Measurements from ENCODE around the gene APRT.
"Not testable (repeated sequence)": the region's sequence is repeated elsewhere in the genome, so short reads cannot be mapped to it uniquely, and the experiment has no call there.

Gene APRT

DNA sequence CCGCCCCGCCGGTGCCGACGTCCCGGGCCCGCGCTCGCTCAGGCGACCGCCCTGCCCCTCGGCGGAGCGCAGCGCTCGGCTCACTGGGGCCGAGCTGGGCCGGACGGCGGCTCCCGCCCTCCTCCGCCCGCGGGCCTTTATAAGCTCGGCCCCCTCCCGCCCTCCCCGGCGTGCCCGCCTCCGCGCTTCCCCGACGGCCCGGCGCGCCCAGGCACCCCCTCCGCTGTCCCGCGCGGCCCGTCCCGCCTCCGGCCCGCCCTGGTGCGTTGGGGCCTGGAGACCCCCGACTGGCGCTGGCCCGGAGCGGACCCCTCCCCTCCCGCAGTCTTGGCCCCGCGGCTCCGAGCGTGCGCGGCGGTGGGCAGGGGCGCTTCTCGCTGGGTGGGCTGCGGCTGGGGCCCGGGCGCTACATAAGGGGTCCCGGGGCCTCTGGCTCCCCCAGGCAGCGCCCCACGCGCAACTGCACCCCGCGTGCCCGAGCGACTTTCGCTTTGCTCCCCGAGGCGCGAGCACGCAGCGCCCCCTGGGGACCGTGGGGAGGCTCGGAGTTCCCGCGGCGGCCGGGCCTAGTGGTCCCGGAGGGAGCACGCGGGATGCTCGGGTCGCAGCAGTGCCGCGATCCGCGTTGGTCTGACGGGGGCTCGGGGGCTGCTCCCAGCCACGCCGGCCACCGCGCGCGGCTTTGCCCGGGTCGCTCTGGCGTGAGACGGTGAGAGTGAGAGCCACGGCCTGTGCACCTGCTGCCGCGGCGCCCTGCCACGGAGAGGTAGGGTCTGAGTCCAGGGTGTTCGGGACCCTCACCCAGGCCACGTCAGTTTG, 26.4 kb downstream of the APRT start, which contains the start of gene PIEZO1:
Gene PIEZO1, minus strand, starts transcription at position 115 of the 819 bp plus-strand sequence. CDS start 256 bp downstream, outside the sequence.
- DNase-seq, result peak; percentile 20 to 43 (median 34)

DNA sequence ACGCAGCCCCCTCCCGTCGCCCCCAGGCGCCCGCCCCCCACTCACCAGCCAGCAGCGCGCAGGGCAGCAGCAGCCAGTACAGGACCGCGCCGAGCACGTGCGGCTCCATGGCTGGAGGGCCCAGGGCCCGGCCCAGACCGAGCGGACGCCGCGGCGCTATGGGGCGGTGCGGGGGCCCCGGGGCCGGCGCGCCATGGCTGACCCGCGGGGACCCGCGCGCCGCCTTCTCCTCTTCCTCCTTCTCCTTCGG, 26.9 kb downstream of the APRT start:
- peak in 1 of 3 experiments; percentile 27 for DNase-seq

DNA sequence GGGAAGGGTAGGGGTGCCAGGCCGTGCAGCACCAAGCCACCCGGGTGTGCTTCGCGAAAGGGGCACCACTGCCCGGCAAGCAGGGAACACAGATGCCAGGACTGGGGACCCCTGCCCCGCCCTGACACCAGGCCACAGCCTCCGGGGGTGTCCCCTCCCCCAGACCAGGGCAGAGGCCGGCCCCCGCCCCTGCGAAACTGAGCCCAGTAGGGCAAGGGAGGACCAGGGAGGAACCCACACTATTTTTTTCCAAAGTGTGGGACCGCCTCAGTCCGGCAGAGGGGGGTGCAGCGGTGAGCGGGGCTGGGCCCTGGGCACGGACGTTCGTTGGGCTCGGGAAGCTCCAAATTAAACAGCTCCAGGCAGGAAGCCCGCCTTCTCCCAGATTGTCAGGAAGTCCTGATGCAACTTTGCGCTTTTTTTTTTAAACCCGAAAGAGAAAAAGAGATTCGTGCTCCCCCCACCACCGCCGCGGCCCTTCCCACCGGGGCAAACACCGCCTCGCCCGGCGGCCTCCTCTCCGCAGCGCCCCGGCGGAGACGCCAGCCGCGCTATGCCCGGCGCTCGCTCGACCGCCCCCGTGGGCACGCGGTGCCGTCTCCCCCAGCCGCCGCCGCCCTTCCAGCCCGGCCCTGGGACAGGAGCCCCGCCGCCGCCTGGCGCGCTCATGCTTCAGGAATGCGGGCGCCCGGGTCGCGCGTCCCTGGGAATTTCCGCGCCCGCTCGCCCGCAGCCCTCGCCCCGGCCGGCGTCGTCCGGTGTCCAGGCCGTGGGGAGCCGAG, 27.5 kb downstream of the APRT start:
- DNase-seq, result peak in 1 of 3 experiments; percentile 6

DNA sequence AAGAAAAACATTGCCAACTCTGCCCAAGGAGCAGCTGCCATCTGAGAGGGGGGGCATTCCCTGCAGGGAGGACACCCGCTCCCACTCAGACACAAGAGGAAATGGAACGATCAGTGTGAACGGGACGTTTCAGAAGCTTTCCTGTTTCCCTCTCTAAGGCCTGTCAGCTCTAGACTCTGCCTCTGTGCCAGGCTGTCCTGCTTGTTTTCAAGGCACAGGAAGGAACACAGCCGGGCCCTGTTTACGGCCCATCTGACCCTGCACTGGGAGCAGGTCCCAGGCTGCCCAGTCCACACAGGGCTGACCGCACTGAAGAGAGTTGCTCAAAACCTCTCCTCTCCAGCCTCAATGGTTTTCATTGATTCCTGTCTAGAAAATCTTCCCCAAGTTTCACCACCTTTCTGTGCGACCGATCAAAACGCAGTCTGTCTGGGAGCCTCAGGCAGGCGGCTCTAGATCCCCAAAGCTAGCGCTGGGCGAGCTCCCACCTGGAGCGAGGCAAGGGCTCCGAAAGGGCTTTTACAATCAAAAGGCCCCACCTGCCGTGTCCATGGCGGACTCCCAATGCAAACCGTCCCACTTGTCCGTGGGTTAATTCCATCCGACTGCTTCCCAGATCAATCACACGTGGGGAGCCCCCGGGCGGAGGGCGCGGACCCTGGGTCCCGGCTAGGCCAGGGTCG, 28.2 kb downstream of the APRT start:
- DNase-seq, result no peak

DNA sequence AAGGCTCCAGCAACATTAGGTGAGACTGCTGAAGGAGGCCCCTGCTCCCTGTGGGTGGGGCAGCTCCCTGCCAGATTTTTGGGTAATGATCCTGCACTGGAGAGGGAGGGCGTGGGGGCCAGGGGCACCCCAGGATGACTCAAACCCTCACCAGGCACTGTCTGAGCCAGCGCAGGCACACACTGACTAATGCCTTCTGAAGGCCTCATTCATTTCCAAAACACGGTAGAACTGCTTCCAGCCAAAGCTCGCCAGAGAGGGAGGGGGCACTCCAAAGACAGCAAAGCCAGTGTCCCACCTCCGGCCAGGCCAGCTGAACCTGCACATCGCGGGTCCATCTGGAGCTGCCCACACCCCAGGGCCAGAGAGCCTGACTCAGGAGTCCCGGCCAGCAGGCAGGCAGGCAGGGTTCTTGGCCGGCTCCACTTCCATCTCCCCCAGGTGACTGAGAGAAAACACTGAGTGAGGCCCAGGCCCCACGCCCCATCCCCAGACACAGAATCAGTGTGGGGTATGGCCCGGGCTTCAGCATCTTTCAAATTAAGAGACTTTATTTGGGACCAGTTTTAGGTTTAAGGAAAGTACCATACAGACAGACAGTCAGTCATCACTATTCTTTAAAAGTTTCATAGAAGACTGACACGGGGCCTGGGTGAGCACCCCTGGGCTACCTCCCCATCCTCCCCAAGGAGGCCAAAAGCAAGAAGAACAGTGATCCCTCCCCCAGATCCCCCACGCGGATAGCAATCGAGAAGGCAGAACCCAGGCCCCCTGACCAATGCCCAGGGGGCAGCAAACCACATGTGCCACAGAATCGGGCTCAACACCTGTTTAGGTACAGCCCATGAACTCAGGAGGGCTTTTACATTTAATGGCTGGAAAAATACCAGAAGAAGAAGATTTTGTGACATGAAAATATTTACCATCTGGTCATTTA, 29.0 kb downstream of the APRT start:
- no peak for DNase-seq

DNA sequence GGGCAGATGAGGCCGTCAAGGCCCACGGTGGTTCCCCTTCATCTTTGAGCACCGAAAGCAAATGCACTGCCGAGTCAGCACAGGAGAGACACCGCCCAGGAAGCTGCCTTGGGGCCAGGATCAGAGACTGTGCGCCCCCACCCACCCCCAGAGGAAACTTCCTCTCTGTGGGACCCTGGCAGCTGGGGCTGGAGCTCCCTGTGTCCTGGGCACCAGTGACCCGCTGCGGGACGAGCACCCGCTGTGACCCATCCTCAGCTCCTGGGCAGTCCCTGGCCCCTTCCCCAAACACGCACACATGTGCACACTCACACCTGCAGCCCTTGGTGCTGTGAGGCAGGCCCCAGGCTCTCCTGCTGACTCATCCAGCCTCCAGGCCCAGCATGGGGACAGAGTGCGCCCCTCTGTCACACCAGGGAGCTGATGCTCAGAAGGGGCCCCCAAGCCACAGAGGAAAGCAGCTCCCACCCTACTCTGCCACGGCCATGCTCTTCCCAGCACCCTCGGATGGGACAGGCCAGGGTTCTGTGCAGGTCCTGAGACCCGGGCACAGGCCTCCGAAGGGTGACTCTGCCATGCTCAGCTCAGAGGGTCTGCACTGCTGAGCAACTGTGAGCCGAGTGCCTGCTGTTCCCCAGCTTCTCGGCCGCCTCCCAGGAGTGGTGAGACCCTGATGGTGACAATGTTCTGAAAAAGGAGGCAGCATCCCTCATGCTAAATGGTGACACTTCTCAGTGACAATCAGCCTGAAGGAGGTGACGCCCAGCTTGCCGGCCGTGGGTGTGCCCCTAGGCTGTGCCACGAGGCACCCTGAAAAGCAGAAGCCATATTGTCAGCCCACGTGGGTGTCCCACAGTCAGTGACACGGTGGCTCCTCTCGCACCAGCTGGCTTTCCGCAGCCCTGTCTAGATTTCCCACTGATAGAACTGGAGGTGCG, 30.3 kb downstream of the APRT start:
- no peak for DNase-seq

DNA sequence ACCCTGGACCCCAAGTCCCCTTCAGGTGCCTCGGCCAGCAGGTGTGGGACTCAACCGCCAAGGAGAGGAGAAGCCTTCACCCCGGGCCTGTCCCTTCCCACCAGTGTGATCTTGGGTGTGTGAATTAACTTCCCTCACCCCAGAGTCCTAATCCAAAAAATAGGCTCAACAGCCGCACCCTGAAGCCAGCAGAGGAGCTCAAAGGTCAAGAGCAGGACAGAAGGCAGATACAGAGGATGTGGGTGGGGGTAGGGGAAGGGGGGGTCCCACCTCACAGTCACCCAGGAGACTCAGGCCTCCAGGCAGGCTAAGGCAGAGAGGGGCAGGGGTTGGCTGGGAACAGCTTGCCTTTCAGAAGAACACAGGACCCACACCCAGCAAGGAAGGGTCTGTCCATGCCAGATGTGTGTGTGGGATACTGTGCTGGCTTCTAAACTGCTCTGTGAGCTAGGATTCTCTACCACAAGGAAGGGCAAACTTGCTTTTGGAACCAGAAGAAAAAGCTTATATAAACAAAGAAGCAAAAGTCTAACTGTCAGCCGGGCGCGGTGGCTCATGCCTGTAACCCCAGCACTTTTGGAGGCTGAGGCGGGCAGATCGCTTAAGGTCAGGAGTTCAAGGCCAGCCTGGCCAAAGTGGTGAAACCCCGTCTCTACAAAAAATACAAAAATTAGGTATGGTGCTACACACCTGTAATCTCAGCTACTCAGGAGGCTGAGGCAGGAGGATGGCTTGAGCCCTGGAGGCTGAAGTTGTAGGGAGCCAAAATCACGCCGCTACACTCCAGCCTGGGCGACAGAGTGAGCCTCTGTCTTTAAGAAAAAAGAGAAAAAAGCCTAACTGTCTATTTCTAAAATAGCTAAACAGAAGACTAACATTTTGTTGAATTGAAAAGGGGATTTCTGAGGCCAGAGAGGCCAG, 31.3 kb downstream of the APRT start:
- no peak for DNase-seq

DNA sequence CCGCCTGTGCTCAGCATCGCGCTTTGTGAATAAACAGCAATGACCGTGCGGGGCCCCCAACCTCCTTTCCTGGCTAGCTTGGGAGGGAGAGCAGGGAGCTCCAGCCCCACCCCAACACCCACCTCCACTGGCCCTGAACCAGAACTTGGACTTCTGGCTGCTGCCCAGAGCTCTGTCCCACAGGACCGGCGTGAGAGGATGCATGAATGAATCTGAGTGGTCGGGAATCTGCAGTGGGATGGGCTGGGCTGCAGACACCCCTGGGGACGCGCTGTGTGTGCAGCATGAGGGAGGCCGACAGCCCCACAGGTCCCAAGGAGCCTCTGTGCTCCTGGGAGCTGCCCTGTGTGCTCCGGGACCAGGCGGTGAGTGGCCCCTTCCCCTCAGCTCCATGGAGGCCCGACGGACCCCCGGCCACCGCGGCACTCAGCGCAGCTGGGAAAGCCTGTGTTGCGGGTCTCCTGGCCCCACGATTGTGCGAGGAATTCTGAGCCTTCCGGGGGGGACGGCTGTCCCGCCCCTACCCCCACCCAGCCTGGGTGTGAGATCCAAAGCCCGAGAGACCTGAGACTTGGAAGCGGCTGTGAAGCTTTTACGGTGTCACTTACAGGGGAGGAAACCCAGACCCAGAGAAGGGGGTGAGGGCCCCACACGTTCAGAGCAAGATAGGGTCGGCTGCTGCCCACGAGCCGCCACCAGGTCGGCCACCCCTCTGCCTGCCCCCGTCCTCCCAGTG, 32.2 kb downstream of the APRT start:
- no peak for DNase-seq

DNA sequence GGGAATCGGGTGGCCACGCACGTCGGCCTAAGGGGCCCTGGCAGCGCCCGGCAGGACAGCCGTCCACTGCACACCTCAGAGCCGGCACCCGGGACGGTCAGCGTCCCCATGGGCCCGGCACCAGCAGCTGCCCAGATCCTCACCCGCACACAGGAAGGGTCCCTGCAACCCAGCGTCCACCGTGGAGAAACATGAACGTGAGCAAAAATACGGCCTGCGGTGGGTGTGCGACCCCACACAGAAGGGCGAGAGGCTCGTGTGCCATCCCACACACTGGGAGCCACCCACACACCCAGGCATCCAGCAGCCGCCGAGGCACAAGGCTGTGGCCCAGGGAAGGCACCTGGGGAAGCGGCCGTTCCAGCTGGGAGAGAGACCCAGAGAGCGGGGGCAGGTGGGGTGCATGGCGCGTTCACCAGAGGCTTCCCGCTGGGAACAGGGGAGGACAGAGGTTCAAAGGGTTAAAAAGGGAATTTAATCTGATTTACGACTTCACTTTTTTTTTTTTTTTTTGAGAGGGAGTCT, 33.1 kb downstream of the APRT start:
- DNase-seq, result no peak

DNA sequence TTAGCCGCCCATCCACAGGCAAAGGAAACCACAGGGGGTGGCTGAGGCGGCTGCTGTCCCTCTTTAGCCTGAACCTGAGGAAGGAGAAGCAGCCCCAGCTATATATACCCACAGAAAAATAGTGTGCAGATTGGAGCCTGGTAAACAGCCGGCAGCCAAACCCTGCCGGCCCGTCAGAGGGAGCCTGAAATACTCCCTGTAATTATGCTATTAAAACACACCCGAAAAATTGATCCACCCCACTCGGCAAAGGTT, 33.5 kb downstream of the APRT start:
- no peak for DNase-seq

DNA sequence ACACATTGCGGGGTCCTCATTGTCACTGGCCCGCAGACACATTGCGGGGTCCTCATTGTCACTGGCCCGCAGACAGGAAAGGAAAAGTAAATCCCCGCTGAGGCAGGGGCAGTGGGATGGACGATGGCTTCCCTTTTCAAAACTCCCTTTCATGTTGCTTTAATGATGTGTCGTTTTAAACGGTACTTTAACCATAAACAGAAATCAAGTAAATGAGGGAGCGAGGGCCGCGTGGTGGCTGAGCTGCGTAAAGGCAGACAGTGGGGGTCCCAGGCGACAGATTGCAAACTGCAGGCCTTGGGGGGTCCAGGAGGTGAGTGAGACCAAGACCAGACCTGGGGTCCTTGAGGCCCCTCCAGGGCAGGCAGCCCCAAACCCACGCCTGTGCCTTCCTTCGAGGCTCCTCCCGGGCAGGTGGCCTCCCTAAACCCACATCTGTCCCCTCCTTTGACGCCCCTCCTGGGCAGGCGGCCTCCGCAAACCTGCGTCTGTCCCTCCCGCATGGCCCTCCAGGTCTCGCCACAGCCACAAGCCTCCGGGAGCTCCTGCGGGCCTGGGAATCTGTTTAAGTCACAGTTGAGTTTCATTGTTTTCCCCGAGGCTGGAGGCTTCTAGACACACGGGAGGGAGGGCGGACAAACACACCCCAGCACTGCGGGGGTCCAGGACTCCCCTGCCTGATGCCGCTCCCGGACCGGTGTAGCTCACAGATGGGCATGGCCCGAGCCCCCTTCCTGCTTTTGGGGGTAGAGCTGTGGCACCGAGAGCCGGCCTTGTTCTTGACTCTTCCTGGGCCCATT, 34.1 kb downstream of the APRT start:
- no peak for DNase-seq

DNA sequence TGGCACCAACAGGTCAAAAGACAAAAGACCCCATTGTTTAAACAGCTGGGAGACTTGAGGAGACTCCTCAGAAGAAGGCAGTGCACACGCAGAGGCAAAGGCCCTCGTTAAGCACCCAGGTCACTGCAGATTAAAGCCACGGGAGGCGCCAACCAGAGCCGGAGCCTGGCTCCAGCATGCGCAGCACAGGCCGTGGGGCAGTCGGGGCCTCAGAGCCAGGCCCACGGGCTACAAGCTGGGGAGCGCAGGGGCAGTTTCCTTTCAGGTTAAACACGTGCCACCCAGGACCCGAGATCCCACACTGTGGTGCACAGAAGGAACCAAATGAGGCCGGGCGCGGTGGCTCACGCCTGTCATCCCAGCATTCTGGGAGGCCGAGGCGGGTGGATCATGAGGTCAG, 35.9 kb downstream of the APRT start:
- no peak for DNase-seq

DNA sequence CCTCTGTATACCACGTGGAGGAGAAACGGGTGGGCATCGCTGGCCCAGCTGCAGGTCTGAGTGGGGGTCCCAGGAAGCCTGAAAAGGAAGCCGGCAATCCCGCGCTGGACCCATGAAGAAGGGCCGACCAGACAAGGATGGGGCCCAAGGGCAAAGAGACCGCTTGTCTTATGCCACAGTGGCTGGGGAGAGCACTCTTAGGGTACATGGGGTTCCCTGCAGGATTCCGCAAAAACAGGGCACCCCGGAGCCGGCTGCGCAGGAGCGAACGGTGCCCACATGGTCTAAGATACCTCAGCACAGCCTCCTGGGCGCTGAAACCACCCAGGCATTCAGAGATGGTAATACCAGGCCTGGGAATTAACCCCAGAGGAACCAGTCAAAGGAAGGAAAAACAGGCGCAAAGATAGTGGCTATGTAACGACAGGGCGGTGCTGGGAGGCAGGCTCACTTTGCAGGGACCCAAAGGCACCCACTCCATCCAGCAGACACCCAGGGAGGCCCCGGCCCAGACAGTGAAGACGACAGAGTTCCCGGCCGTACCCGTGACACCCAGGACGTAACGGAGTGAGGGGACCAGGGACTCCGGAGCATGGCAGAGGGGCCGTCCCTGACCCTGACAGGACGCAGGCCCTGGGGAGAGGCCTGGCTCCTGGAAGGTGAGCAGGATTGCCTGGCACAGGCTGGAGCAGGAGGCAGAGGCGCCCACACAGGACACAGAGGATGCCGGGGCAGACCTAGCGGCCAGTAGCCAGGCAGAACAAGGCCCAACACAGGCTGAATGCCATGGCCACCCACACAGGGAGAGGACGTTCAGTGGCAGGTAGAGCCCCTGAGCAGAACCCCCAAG, 37.0 kb downstream of the APRT start:
- no peak for DNase-seq

DNA sequence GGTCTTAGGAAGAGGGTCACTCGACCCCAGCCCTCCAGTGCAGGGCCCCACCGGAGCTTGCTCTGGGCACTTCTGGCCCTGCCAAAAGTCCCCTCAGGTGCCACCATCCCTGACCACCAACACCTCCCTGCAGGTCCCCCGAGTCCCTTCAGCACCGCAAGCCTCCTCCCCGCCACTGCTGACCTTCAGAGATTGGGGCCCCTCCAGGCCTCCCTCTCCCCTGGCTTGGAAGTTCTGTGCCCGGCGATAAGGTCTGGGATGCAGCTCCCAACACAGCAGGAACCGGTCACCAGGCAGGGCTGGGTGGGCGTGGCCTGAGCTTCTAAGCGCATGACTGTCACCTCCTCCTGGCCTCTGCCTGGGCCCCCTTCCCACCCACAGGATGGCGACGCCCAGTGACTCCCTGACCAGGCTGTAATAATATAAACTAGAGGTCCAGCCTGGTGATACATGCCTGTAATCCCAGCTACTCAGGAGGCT, 37.9 kb downstream of the APRT start:
- DNase-seq, result peak in 1 of 3 experiments; percentile 10

DNA sequence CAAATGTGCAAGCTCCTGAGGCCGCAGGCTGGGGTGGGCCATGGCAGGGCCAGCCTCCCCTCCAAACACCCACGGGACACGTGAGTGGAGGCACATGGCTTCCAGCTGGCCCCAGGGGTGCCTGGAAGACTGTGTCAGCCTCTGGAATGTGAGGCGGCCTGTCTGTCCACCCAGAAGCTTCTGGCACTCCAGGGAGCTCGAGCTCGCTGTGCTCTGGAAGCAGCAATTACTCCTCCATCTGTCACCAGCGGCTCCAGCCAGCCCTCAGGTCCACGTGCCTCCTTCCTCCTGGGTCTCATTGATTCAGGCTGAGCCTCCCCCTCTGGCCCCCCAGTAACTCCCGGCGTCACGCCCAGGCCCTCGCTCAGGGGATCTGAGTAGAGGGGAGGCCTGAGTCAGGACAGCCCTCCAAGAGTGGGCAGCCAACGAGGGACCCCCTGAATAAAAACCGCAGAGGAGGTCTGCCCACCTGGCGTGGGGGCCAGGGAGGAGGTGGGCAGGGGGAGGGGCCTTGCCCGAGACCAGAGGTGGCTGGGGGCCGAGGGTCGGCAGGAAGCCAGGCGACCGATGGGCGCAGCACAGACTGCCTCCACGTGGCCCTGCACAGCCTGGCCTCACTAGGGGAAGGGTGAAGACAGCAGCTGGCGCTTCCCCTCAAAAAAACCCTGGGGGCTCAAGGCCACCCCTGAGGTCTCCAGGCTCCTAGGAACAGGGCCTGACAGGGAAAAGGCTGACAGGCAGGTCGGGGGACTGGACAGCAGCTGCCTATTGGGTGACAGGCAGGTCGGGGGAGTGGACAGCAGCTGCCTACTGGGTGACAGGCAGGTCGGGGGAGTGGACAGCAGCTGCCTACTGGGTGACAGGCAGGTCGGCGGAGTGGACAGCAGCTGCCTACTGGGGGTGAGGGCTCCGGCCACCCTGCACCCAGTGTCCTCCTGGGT, 38.6 kb downstream of the APRT start:
- DNase-seq, result peak in 1 of 3 experiments; percentile 16

DNA sequence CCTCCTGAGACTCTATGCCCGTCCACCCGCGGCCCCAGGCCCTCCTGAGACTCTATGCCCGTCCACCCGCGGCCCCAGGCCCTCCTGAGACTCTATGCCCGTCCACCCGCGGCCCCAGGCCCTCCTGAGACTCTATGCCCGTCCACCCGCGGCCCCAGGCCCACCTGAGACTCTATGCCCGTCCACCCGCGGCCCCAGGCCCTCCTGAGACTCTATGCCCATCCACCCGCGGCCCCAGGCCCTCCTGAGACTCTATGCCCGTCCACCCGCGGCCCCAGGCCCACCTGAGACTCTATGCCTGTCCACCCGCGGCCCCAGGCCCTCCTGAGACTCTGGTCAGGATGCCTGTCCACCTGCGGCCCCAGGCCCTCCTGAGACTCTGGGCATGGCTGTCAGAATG, 39.9 kb downstream of the APRT start:
- DNase-seq, result not testable (repeated sequence)
